NCI-H2227 (cell line): ENCODE measurements around the gene BTBD9.
"Not testable (repeated sequence)": the region's sequence is repeated elsewhere in the genome, so short reads cannot be mapped to it uniquely, and the experiment has no call there.

Experiments used
- DNase-seq: peaks from one replicate; lab custom pipeline; 2025; ENCODE audit not compliant: unreplicated experiment; lab: John Stamatoyannopoulos, UW

BTBD9 gene

DNA sequence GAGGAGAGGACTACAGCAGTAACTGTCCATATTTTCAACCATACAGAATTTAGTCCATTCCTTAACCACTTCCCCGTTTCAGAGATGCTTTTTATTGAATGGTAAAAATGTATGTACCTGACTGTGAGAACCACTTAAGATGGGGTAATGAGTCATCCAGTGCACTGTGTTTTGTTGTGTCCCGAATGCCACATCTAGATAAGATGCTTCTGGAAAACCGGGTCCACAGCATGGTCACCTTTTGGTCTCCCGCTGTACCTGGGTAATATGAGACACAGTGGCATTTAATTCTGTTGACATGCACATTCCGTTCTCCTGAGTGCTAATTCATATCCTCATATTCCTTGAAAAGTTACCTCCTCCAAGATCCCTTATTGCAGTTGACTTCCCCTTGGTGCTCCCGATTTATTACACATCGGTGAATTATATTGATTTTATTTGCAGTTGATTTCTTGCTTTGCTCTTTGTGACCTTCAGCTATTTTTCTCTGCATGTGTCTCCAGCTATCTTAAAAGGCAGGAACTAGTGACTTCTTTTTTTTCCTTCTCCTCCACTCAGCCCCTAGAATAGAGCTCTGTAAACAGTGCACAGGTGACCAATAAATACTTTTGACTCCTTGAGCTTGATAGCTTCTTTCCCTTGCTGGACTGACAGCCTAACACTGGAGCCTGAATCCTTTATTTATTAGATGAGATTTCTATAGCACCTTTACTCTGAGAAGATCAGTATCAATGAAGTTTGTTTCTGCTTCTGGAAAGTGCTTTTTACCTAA, 505.6 kb downstream of the BTBD9 start:
- DNase-seq = no peak

DNA sequence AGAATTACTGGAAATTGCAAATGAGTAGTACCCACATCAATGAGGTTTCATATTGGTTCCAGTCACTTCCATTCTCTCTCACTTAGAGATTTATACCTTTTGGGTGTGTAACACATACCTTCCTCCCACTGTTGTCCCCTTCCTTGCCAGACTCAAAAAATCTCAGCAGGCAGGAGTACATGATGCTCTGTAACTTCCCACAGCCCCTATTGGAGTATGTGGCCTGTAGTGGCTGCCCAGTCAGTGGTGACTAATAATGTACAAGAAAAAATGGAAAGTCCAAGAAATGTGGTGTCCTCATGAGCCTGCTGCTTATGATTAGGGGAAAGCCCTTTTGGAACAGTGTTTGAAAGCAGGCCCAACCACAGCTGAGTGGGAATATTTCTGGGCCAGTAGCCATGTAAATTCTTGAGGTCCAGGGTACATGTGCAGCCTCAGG, 508.2 kb downstream of the BTBD9 start:
- DNase-seq = no peak

DNA sequence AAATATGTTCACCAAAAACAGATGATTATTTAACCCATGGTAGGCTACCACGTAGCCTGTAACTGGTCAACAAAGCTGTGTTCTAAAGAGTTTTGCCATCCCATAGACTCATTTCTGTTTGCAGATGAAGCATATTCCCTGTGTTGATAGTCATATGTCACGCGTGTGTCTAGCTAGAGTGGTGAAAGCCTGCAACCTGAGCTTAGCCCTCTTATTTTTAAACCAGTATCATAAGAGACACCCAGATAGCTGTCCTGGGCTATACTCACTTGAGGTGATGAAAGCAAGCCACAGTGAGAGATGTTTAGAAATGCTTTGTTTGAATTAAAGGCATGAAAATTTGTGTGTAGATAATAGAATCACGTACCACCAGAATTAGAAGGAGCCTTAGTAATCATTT, 512.4 kb downstream of the BTBD9 start:
- DNase-seq = no peak

DNA sequence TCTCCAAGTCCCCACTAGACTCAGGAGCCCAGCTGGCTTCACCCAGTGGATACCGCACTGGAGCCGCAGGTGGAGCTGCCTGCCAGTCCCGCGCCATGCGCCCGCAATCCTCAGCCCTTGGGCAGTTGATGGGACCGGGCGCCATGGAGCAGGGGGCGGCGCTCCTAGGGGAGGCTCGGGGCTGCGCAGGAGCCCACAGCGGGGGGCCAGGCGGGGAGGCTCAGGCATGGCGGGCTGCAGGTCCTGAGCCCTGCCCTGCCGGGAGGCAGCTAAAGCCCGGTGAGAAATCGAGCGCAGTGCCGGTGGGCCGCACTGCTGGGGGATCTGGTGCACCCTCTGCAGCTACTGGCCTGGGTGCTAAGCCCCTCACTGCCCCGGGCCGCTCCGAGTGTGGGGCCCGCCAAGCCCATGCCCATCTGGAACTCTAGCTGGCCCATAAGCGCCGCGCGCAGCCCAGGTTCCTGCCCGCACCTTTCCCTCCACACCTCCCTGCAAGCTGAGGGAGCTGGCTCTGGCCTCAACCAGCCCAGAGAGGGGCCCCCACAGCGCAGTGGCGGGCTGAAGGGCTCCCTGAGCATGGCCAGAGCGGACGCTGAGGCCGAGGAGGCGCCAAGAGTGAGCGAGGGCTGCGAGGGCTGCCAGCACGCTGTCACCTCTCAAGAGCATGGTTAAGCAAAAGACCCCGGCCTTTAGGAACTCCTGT, 515.4 kb downstream of the BTBD9 start:
- DNase-seq = not testable (repeated sequence)

DNA sequence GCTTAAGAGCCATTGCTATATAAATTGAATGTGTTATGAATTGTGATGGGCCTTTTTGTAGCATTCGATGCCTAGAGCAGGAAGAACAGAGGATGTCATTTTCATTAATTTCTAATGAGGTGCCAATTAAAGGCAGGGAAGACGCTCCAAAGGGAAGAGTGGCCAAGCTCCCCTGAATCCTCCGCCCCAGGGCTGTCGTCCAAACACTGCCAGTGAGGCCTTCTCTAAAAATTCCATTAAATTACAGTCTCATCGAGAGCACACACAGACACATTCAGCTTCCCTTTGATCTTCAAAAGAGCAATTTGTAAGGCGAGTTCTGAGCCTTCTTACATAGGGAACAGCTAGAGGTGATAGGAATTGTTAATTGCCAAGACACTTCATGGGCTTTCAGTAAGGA, 520.2 kb downstream of the BTBD9 start:
- DNase-seq = no peak

DNA sequence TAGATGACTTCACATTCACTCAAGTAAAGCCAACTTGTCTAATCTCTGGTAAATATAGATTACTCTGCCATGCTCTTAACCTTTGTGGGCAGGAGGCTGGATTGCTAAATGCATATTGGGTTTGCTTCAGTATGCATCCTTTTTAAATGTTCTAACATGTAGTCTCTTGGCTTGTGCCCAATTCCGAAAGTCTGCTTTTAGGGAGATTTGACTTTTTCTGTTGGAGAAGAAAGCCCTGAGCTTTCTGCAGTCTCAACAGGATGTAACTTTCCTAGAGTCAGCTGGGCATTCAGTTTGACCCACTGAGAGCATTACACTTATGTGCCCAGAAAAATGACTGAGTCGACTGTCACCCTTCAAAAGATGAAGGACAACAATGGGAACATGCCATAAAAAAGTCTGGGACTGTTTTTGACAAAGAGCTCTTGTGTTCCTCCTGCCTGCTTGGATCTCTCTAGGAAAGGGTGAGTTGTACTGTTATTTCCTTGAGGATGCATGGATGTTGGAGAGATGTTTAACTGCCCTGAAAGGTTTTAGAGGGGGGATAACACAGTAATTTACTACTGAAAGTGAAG, 520.9 kb downstream of the BTBD9 start:
- DNase-seq = no peak
